GM19372 (cell line): ENCODE measurements around the gene NT5C.

Experiments used
- ATAC-seq: cut with Tn5 transposase; IDR thresholded peaks from one replicate; pipeline ENCODE4 v1.9.1; 2021; ENCODE audit warnings: mild to moderate bottlenecking, low read depth, moderate library complexity; ENCODE audit not compliant: unreplicated experiment

Gene NT5C

DNA sequence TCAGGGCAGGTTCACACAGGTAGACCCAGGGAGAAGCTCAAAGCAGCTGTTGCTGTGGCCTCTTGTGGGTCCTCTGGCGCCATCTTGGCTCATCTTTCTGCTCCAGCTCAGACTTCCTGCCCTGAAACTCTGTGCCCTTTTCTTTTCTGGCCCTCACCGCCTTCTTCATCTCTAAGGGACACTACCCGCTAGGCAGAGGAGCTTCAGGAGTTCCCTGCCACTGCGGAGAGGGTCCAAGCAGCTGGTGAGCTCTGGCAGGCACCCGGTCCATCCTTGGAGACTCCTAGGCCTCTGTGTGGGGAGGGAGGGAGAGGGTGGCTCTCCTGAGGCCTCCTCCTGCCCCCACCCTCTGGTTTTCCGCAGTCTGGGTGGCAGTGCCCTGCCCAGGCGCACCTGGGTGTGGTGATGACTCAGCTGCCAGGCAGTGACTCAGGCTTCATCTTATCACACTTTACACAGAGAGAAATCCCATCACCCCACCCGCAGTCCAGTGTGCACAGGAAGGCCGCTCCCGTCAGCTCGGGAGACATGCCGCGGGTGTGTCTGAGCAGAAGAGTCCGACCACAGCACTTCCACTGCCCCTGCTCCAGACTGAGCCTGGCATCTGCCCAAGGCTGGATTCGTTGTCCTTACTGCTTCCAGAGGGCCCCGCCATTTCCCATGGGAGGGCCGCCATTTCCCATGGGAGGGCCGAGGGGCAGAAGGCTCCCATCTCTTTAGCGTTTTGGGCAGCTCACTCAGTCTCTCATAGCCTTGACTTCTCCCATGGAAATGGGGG lies 7.3 kb downstream of the NT5C start:
- ATAC-seq = no peak

- ATAC-seq = no peak
These were observed 13.2 kb downstream of the NT5C start for GRCh38 chr17:75118307-75118706.

DNA sequence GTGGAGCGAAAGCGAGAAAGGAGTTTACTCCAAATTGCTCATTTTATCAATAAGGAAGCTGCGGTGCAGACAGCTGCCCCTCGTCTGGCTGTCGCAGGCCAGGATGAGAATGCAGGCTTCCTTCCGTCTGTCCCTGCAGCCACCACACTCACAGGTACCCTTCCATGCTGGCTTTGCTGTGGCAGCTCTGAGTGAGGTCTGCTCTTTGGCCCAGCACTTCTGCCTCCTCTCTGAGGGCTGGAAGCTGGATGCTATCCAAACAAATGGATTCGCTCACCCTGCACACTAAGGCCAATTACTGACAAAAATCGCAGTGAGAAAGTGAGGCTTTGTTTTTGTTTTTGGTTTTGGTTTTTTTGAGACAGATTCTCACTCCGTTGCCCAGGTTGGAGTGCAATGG lies 14.8 kb downstream of the NT5C start:
- no peak for ATAC-seq

- ATAC-seq = no peak
These were observed 16.0 kb downstream of the NT5C start for GRCh38 chr17:75115555-75115954.

- ATAC-seq = no peak
These were observed 16.8 kb downstream of the NT5C start for GRCh38 chr17:75114552-75115314.

DNA sequence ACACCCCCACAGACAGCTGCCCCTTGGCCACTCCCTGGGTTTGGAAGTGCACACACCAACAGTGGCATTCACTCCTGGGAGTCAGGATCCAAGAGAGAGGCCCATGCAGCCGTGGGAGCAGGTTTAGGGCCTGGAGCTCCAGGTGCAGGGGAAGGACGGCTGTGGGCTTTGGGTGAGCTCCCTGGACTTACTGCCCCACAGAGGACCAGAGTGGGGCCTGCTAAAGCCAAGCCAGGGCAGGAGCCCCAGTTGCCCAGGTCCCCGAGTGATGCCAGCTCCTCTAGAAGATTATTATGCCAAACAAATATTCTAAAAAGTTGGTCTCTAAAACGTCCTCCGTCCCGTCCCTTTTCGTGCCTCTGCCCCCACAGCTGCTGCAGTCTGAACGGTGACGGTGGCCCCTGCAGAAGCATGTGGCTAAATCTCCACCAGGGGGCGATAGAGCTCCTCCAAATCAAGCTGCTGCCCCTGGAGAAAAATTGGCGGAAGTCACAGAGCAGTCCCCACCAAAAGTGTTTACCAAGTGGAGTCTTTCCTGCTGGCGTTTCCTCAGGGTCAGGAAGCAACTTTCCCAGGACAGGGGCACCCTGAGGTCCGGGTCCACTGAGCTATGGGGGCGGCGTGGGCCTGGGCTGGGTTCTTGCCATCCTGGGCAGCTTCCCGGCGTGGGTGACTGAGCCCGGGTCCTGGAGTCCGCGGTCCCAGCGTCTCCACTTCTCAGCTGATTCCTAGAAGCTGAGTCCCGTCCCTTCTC lies 17.6 kb downstream of the NT5C start:
- no peak for ATAC-seq

- no peak for ATAC-seq
These were observed 19.7 kb downstream of the NT5C start for GRCh38 chr17:75111777-75112335.

GRCh38 chr17:75110234-75110937 lies 21.2 kb downstream of the NT5C start:
- ATAC-seq = no peak

DNA sequence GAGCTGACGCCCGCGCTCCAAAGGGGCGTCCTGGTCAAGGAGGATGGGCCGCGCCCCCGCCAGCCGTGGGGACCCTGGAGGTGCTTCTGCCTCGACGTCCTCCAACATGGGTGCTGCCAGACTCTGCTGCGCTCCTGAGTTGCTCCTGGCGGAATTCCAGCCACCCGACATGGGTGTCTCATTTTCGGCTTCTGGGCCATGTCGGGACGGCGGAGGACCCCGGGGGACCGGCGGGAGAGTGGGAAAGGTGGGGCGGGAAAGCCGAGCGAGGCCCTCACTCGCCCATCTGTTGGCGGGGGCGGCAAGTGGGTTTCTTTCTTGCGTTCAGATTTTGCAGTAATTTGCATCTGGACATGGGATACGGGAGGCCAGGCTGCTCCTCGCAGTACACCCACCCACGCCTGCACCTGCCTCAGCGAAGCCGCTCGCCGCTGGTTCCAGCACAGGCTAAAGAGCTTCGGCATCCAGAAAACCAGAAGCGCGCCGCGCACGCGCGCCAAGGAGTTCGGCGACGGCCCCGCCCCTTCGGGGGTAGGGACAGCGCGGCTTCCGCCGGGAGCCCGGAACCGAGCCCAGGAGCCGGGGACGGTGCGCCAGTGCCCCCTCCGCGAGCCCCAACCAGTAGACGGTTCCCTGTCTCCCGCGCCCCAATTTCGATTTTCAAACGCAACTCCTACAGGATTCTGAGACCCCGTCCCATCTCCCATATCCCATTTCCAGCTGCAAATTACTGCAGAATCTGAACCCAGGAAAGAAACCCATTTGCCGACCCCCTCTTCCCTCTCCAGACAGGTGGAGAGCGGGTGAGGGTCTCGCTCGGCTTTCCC lies 21.9 kb downstream of the NT5C start, which contains the start of gene ARMC7:
TSS of gene ARMC7 (plus strand) at position 563 of the 827 bp plus-strand sequence. CDS start 320 bp downstream, outside the sequence.
- ATAC-seq = peak; percentile 69

GRCh38 chr17:75109046-75109406 lies 22.5 kb downstream of the NT5C start:
- no peak for ATAC-seq

GRCh38 chr17:75108193-75108592 lies 23.3 kb downstream of the NT5C start:
- ATAC-seq = no peak

- ATAC-seq = no peak
These were observed 26.1 kb downstream of the NT5C start for GRCh38 chr17:75105126-75106080.

DNA sequence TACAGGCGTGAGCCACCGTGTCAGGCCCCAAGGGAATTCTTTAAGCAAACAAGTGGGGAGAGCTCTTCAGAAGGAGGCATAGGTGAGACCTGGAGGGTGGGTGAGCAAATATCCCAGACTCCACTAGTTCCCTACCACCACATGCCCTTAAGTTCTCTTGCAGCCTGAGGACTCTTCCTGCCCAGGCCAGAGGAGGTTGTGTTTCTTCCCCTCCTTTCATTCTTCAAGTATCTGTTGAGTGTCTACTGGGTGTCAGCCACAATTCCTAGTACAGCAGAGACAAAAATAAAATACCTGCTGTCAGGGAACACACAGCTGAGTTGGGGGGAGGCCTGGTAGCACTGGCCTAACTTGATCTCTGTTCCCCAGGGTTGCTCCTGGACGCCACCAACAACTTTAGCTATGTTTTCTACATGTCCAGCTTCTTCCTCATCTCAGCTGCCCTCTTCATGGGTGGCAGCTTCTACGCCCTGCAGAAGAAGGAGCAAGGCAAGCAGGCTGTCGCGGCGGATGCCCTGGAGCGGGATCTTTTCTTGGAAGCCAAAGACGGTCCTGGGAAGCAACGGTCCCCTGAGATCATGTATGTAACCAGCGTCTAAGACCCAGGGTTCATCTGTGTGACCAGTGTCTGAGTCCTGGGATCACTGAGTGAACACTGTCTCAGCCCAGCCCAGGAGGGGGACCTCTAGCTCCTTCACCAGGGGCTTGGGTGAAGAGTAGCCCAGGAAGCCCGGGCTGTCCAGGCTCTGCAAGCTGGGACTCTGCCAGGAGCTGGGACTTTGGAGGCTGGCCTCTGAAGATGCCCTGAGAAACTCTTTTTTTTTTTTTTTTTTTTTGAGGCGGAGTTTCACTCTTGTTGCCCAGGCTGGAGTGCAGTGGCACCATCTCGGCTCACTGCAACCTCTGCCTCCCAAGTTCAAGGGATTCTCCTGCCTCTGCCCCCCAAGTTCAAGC lies 27.7 kb downstream of the NT5C start:
- ATAC-seq = no peak

DNA sequence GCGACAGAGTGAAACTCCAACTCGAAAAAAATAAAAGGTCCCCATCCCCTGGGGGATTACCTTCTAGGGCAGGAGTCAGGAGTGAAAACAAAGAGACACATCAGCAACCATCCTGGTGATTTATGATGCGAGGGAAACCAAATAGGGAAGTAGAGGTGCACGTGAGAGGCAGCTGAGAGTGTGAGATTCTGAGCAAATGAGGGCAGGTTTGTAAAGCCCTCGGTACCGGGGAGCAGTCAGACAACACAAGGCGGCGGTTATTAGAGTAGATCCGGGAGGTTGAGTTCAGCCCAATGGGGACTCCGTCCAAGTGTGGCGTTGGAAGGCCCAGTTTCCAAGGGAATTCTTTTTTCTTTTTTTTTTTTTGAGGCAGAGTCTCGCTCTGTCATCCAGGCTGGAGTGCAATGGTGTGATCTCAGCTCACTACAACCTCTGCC lies 29.1 kb downstream of the NT5C start:
- no peak for ATAC-seq

DNA sequence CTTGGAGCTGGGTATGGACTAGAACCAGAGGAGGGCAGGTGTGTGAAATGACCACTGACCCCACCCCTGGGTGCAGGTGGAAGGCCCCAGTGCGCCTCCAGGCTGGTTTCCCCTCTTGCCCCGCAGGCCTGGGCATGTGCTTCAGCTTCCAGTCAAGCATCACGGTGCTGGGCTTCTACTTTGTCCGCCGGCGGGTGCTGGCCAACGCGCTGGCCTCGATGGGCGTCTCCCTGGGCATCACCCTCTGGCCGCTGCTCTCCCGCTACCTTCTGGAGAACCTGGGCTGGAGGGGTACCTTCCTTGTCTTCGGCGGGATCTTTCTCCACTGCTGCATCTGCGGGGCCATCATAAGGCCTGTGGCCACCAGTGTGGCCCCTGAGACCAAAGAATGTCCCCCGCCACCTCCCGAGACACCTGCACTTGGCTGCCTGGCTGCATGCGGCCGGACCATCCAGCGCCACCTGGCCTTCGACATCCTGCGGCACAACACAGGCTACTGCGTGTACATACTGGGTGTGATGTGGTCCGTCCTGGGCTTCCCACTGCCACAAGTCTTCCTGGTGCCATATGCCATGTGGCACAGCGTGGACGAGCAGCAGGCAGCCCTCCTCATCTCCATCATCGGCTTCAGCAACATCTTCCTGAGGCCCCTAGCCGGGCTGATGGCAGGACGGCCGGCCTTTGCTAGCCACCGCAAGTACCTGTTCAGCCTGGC lies 31.5 kb downstream of the NT5C start:
- no peak for ATAC-seq

- ATAC-seq = no peak
These were observed 32.7 kb downstream of the NT5C start for GRCh38 chr17:75098861-75099260.
